GM12891 (cell line): Measurements from ENCODE around the gene CASP7.

Source experiments
- DNase-seq: peaks from one replicate; pipeline ENCODE4 v3.0.0; 2011; ENCODE audit warnings: low spot score; ENCODE audit not compliant: insufficient read length
- FAIRE-seq: peaks from 2 replicates; lab custom pipeline; 2011; peaks lifted over from hg19 to GRCh38; lab: Jason Lieb, UNC
- PAX5 ChIP-seq: IDR thresholded peaks from 2 replicates; pipeline ENCODE4 v1.6.1; 2011; ENCODE audit warnings: low read length, moderate library complexity, mild to moderate bottlenecking; ENCODE audit not compliant: insufficient read depth, severe bottlenecking
- POLR2A ChIP-seq: IDR thresholded peaks from 2 replicates; pipeline ENCODE4 v1.6.1; 2011; ENCODE audit warnings: low read depth, low read length, control low read depth
- POLR2AphosphoS5 ChIP-seq: IDR thresholded peaks from 2 replicates; pipeline ENCODE4 v1.6.1; 2011; ENCODE audit warnings: low read depth, low read length, control low read depth
- POU2F2 ChIP-seq: IDR thresholded peaks from 2 replicates; pipeline ENCODE4 v1.6.1; 2011; ENCODE audit warnings: low read depth, mild to moderate bottlenecking, control low read depth, low read length, moderate library complexity
- SPI1 ChIP-seq: IDR thresholded peaks from 2 replicates; pipeline ENCODE4 v1.6.1; 2011; ENCODE audit warnings: low read depth, low read length, control low read depth
- TAF1 ChIP-seq: IDR thresholded peaks from 2 replicates; pipeline ENCODE4 v1.6.1; 2011; ENCODE audit warnings: low read depth, low read length, control low read depth

Gene CASP7

GRCh38 chr10:113720386-113720785 is 40.7 kb downstream of the CASP7 start:
- DNase-seq (no peak), FAIRE-seq (no peak)
- no peak for TF ChIP-seq POLR2A
- TF ChIP-seq PAX5, result no peak
- no peak for TF ChIP-seq POU2F2
- TF ChIP-seq POLR2AphosphoS5, result no peak
- no peak for TF ChIP-seq TAF1
- TF ChIP-seq SPI1, result no peak

- DNase-seq, result no peak
- no peak for TF ChIP-seq POU2F2
- no peak for TF ChIP-seq POLR2A
- TF ChIP-seq PAX5, result no peak
- TF ChIP-seq POLR2AphosphoS5, result no peak
- TF ChIP-seq SPI1, result no peak
- no peak for TF ChIP-seq TAF1
- FAIRE-seq, result no peak
Measured at GRCh38 chr10:113732160-113732881, 52.6 kb downstream of the CASP7 start.

GRCh38 chr10:113732966-113733365 is 53.3 kb downstream of the CASP7 start:
- no peak for FAIRE-seq
- no peak for DNase-seq
- no peak for TF ChIP-seq POLR2A
- TF ChIP-seq SPI1, result no peak
- TF ChIP-seq PAX5, result no peak
- TF ChIP-seq POLR2AphosphoS5, result no peak
- no peak for TF ChIP-seq POU2F2
- no peak for TF ChIP-seq TAF1

GRCh38 chr10:113733635-113734034 is 53.9 kb downstream of the CASP7 start:
- no peak for DNase-seq
- TF ChIP-seq TAF1 (no peak), PAX5 (no peak), POLR2A (no peak), POU2F2 (no peak), POLR2AphosphoS5 (no peak), SPI1 (no peak)
- no peak for FAIRE-seq

GRCh38 chr10:113735913-113736312 is 56.2 kb downstream of the CASP7 start:
- TF ChIP-seq PAX5 (no peak), TAF1 (no peak), POLR2AphosphoS5 (no peak), POLR2A (no peak), SPI1 (no peak), POU2F2 (no peak)
- no peak for DNase-seq
- FAIRE-seq, result no peak

- TF ChIP-seq POLR2A (no peak), POU2F2 (no peak), SPI1 (no peak), TAF1 (no peak), PAX5 (no peak), POLR2AphosphoS5 (no peak)
- no peak for DNase-seq
- FAIRE-seq, result no peak
Measured at GRCh38 chr10:113736576-113736975, 56.9 kb downstream of the CASP7 start.

GRCh38 chr10:113739031-113739430 is 59.3 kb downstream of the CASP7 start:
- FAIRE-seq (no peak), DNase-seq (no peak)
- TF ChIP-seq POLR2A, result no peak
- no peak for TF ChIP-seq PAX5
- TF ChIP-seq POLR2AphosphoS5, result no peak
- no peak for TF ChIP-seq TAF1

- TF ChIP-seq POLR2AphosphoS5 (no peak), TAF1 (no peak), SPI1 (no peak), PAX5 (no peak), POLR2A (no peak), POU2F2 (no peak)
- no peak for DNase-seq
Measured at GRCh38 chr10:113739577-113739976, 59.9 kb downstream of the CASP7 start.

GRCh38 chr10:113740850-113741249 is 61.1 kb downstream of the CASP7 start:
- TF ChIP-seq POLR2AphosphoS5, result no peak
- no peak for TF ChIP-seq SPI1
- TF ChIP-seq PAX5, result no peak
- no peak for TF ChIP-seq POU2F2
- no peak for TF ChIP-seq TAF1
- TF ChIP-seq POLR2A, result no peak
- no peak for FAIRE-seq
- no peak for DNase-seq

More at GRCh38 chr10:113739577-113739976, 59.9 kb downstream of the CASP7 start:
- FAIRE-seq, result no peak
